ENCODE measurements around the gene EPS8L1.

DNA sequence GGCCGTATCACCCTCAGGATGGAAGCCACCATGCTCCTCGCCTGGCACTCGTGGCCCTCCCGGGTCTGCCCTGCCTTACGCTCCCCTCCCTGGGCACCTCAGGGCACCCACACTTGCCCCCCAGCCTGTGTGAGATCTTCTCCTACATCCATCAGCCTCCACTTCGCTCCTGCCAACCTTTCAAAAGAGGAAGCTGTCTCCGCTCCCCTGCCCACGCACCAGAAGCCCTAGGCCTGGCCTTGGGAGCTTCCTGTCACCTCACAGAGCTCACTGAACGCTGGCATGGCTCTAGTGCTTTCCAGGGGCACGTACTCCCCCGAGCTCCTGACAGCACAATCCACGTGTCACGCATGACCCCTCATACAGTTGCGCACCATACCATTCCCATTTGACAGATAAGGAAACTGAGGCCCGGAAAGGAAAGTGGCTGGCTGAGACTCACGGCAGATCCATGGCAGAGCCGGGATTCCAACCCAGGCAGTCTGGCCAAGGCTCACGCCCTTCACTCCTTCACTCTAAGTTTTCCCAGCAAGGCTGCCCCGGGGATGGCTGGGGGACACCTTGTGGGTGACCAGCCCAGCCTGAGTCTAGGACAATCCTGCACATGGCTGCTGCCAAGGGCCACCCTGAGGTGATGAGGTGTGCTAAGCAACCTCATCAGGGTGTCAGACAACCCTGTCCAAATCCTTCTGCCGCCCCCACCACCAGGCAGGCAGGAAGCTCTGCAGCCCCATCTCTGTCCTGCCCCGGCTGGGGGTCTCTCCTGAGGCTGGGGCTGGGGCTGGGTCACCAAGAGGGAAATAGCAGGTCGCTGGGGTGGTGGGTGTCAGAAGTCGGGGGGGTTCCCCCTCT is 22.4 kb downstream of the EPS8L1 start:
- TF ChIP-seq, protein P1, sequence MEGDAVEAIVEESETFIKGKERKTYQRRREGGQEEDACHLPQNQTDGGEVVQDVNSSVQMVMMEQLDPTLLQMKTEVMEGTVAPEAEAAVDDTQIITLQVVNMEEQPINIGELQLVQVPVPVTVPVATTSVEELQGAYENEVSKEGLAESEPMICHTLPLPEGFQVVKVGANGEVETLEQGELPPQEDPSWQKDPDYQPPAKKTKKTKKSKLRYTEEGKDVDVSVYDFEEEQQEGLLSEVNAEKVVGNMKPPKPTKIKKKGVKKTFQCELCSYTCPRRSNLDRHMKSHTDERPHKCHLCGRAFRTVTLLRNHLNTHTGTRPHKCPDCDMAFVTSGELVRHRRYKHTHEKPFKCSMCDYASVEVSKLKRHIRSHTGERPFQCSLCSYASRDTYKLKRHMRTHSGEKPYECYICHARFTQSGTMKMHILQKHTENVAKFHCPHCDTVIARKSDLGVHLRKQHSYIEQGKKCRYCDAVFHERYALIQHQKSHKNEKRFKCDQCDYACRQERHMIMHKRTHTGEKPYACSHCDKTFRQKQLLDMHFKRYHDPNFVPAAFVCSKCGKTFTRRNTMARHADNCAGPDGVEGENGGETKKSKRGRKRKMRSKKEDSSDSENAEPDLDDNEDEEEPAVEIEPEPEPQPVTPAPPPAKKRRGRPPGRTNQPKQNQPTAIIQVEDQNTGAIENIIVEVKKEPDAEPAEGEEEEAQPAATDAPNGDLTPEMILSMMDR (IDR thresholded peaks at IDR 0.05): no peak
- TF ChIP-seq POLR2A (IDR thresholded peaks at IDR 0.05; ENCODE audit: low read depth): no peak
- no peak for TF ChIP-seq POLR2AphosphoS5 (IDR thresholded peaks at IDR 0.05)
- TF ChIP-seq EP300 (IDR thresholded peaks at IDR 0.05): no peak
